ENCODE results near the gene ANKH. TPM values are rescaled to one million over a fixed set of nuclear protein-coding genes. Genes with fewer than 3 reads are reported as not detected.

ANKH gene
- total and polyA plus RNA-seq, 10 of the 15 experiments (the other 5 are each of a cell fraction or from before 2014, with no cell fraction given), result 2.1 to 43.9 (median 14.4) TPM

GRCh38 chr5:14664270-14665100, 207.1 kb downstream of the ANKH start, which contains the start of gene OTULIN (continued):
- peak; percentile 30; the same call in 1 of the 2 replicates for TF ChIP-seq ZBTB40 (IDR thresholded peaks at IDR 0.05; ENCODE audit: borderline replicate concordance)
- no peak for TF ChIP-seq BMI1 (IDR thresholded peaks at IDR 0.05; ENCODE audit: borderline replicate concordance)
- peak; percentile 92 for TF ChIP-seq POLR2AphosphoS5 (IDR thresholded peaks at IDR 0.05; ENCODE audit: low read length)
- no peak for TF ChIP-seq BCLAF1 (IDR thresholded peaks at IDR 0.05)
- peak; percentile 50; the same call in 1 of the 2 replicates for TF ChIP-seq GABPA (IDR thresholded peaks at IDR 0.05; ENCODE audit: low read depth)
- TF ChIP-seq ZZZ3 (IDR thresholded peaks at IDR 0.05; ENCODE audit: control insufficient read depth, insufficient read length, low read depth), result no peak
- no peak for TF ChIP-seq NFYB (IDR thresholded peaks at IDR 0.05; ENCODE audit: insufficient read depth, low read depth, low read length)
- TF ChIP-seq RAD51 (IDR thresholded peaks at IDR 0.05), result no peak
- TF ChIP-seq RCOR1 (conservative IDR thresholded peaks at IDR 0.05; ENCODE audit: low read depth, low read length), result 0 out of 2 replicates have a peak, but pooled peaks have one; percentile 18
- TF ChIP-seq RELA (IDR thresholded peaks at IDR 0.05; ENCODE audit: borderline replicate concordance, partially characterized antibody), result peak; percentile 74
- no peak for TF ChIP-seq E2F8 (IDR thresholded peaks at IDR 0.05; ENCODE audit: low read depth, partially characterized antibody)
- no peak; the same call in 1 of the 2 replicates for TF ChIP-seq TARDBP (IDR thresholded peaks at IDR 0.05; ENCODE audit: borderline replicate concordance)
- TF ChIP-seq MXI1 (IDR thresholded peaks at IDR 0.05; ENCODE audit: low read depth, low read length), result peak; percentile 69
- peak; percentile 83; the same call in 1 of the 2 replicates for TF ChIP-seq RB1 (IDR thresholded peaks at IDR 0.05; ENCODE audit: borderline replicate concordance)

Data from GM12878 (cell line).